MCF 10A (cell line): ENCODE measurements around the gene SLC9A8. TPM values are rescaled to one million over a fixed set of nuclear protein-coding genes. Genes with fewer than 3 reads are reported as not detected.
"Not testable (repeated sequence)": the region's sequence is repeated elsewhere in the genome, so short reads cannot be mapped to it uniquely, and the experiment has no call there.

Experiments
- BruUV-seq: library from RNA; stranded (reverse); fragments of 400-500 nt; replicated peaks from 2 replicates; lab custom pipeline; 2021; lab: Mats Ljungman, UMichigan
- CTCF ChIA-PET: fragments of 300-600 bp; sonication (Branson Sonifier 250); formaldehyde crosslinking; extraction: SDS; loops from one replicate; lab custom pipeline; 2021; ENCODE audit warnings: antibody characterized with exemption, inconsistent platforms; lab: Yijun Ruan, JAX
- POLR2A ChIA-PET: fragments of 300-600, 350-650 bp; sonication (Branson Sonifier 250); formaldehyde crosslinking; extraction: SDS; loops from one replicate; lab custom pipeline; 2020; ENCODE audit warnings: antibody characterized with exemption, inconsistent platforms; lab: Yijun Ruan, JAX
- DNase-seq: peaks from one replicate; pipeline ENCODE4 v3.0.0-alpha.2; 2018; ENCODE audit not compliant: unreplicated experiment
- H3K27ac Mint-ChIP-seq: one replicate; pipeline ENCODE4 v1.8.0; 2022; ENCODE audit warnings: mild to moderate bottlenecking, low read depth, mixed read lengths; ENCODE audit not compliant: unreplicated experiment
- H3K27me3 Mint-ChIP-seq: one replicate; pipeline ENCODE4 v1.8.0; 2022; ENCODE audit warnings: mixed read lengths; ENCODE audit not compliant: insufficient read depth, unreplicated experiment
- H3K36me3 Mint-ChIP-seq: one replicate; pipeline ENCODE4 v1.8.0; 2022; ENCODE audit warnings: mild to moderate bottlenecking, moderate library complexity, mixed read lengths; ENCODE audit not compliant: insufficient read depth, unreplicated experiment
- H3K4me1 Mint-ChIP-seq: one replicate; pipeline ENCODE4 v1.8.0; 2022; ENCODE audit warnings: mixed read lengths; ENCODE audit not compliant: insufficient read depth, unreplicated experiment
- H3K4me3 Mint-ChIP-seq: one replicate; pipeline ENCODE4 v1.8.0; 2022; ENCODE audit warnings: mild to moderate bottlenecking, moderate library complexity, mixed read lengths; ENCODE audit not compliant: unreplicated experiment
- H3K9me3 Mint-ChIP-seq: one replicate; pipeline ENCODE4 v1.8.0; 2022; ENCODE audit warnings: mixed read lengths; ENCODE audit not compliant: unreplicated experiment
- CTCF ChIP-seq: fragments of 200-600 bp; IDR thresholded peaks from one replicate; pipeline ENCODE4 v1.8.0; 2022; ENCODE audit warnings: antibody characterized with exemption, mild to moderate bottlenecking; ENCODE audit not compliant: unreplicated experiment
- intact Hi-C: fragments of 100-400 bp; cut with micrococcal nuclease; formaldehyde crosslinking; loops from 2 replicates; pipeline ENCODE4 v1.14.1; 2022
- total RNA-seq: library from RNA; stranded (reverse); gene quantifications from 2 replicates; pipeline ENCODE4 v1.2.3, GENCODE V29; 2022

The SLC9A8 gene
- total RNA-seq, 1 experiment from 2014 or later, result 14.6 TPM

- BruUV-seq, result no TSS peak
- Mint-ChIP-seq H3K27ac (no peak overlapping the region), H3K4me3 (no peak overlapping the region), H3K4me1 (peaks cover 12% of the 10 kb centered on the region), H3K9me3 (no peaks in the 10 kb centered on the region), H3K27me3 (no peaks in the 10 kb centered on the region), H3K36me3 (peaks cover 21% of the 10 kb centered on the region)
- TF ChIP-seq CTCF, result no peak
- DNase-seq, result no peak
- intact Hi-C loops, result no loop called here
- ChIA-PET CTCF (interaction anchor here (0.7 to 1.6 kb wide), 6 partner anchors 47 to 513 kb away, joined by 3 to 4 read pairs (median 3); no protein-coding TSS in a partner anchor), POLR2A (interaction anchor here (1.1 kb wide), 1 partner anchor 21 kb away, joined by 3 read pairs; no protein-coding TSS in a partner anchor)
Observed at GRCh38 chr20:49893242-49894072, 80.8 kb downstream of the SLC9A8 start.

DNA sequence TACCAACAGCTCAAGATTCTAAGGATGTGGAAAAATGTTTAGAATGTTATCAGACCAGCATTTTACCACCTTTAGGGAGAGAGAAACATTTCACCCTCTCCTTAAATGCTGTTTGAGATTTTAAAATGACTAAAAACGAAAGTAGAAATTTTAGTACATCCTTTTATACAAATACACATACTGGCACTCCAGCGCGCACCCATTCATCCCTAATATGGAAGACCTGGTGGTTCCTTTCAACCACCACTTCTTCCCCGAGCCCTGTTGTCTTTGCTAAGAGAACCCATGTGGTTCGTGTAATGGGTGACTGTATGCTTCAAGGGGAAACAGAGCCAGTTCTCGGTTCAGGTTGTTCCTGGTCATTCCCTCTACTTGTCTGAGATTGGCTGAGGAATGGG, 81.4 kb downstream of the SLC9A8 start:
- CTCF ChIA-PET, result interaction anchor here (0.7 to 1.6 kb wide), 2 partner anchors 75 to 286 kb away, joined by 4 read pairs; no protein-coding TSS in a partner anchor
- H3K27ac Mint-ChIP-seq, result no peak overlapping the region
- H3K4me3 Mint-ChIP-seq, result no peak overlapping the region
- H3K36me3 Mint-ChIP-seq, result peaks cover 15% of the 10 kb centered on the region
- no peak for DNase-seq
- no TSS peak for BruUV-seq
- no peaks in the 10 kb centered on the region for H3K27me3 Mint-ChIP-seq
- intact Hi-C loops, result no loop called here
- POLR2A ChIA-PET, result interaction anchor here (1.1 kb wide), 1 partner anchor 20 kb away, joined by 3 read pairs; no protein-coding TSS in a partner anchor
- peaks cover 6% of the 10 kb centered on the region for H3K4me1 Mint-ChIP-seq
- H3K9me3 Mint-ChIP-seq, result no peaks in the 10 kb centered on the region
- no peak for TF ChIP-seq CTCF

DNA sequence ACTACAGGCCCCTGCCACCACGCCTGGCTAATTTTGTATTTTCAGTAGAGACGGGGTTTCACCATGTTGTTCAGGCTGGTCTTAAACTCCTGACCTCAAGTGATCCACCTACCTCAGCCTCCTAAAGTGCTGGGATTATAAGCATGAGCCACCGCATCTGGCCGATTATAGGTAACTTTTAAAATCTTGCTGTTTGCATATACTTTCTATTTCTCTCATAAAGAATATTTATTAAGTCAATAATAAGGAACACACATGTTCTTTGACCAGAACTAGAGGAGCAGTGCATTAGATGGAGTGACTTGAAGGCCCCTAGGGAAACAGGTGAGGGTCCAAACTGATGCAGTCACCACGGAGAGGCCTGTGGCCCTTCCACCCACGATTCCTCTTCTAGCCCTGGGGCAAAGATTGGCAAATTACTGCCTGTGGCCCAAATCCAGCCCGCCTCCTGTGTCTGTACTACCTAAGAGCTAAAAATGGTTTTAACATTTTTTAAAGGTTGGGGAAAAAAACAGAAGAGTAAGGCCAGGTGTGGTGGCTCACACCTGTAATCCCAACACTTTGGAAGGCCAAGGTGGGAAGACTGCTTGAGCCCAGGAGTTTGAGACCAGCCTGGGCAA, 83.0 kb downstream of the SLC9A8 start:
- DNase-seq, H3K4me1 Mint-ChIP-seq, H3K9me3 Mint-ChIP-seq, H3K4me3 Mint-ChIP-seq, H3K27ac Mint-ChIP-seq, BruUV-seq, H3K27me3 Mint-ChIP-seq, intact Hi-C loops, H3K36me3 Mint-ChIP-seq: not testable (repeated sequence)
- CTCF ChIA-PET, result interaction anchor here (0.6 to 1.2 kb wide), 5 partner anchors 11 to 767 kb away, joined by 3 to 5 read pairs (median 3); no protein-coding TSS in a partner anchor
- POLR2A ChIA-PET, result interaction anchor here (0.6 to 1.1 kb wide), 3 partner anchors 11 to 1081 kb away, joined by 3 to 4 read pairs (median 3); no protein-coding TSS in a partner anchor

- POLR2A ChIA-PET, result interaction anchor here (0.6 to 1.4 kb wide), 7 partner anchors 8 to 1082 kb away, joined by 3 to 9 read pairs (median 3); partner anchors contain the start of gene SPATA2
- Mint-ChIP-seq H3K36me3 (peaks cover 7% of the 10 kb centered on the region), H3K4me3 (no peak overlapping the region), H3K27me3 (no peaks in the 10 kb centered on the region), H3K4me1 (peaks cover 6% of the 10 kb centered on the region), H3K9me3 (no peaks in the 10 kb centered on the region), H3K27ac (no peak overlapping the region)
- intact Hi-C loops, result no loop called here
- DNase-seq, result peak; percentile 43
- no peak for TF ChIP-seq CTCF
- CTCF ChIA-PET, result interaction anchor here (0.6 to 1.2 kb wide), 6 partner anchors 7 to 768 kb away, joined by 3 to 6 read pairs (median 4); no protein-coding TSS in a partner anchor
- BruUV-seq, result no TSS peak
Observed at GRCh38 chr20:49896204-49896603, 83.6 kb downstream of the SLC9A8 start.
